Measurements from ENCODE around the gene SLC16A3. TPM values are rescaled to one million over a fixed set of nuclear protein-coding genes. Genes with fewer than 3 reads are reported as not detected.

SLC16A3 gene
- total and polyA plus RNA-seq, 10 of the 15 experiments (the other 5 are each of a cell fraction or from before 2014, with no cell fraction given) = 0.10 to 46.5 (median 8.0) TPM

DNA sequence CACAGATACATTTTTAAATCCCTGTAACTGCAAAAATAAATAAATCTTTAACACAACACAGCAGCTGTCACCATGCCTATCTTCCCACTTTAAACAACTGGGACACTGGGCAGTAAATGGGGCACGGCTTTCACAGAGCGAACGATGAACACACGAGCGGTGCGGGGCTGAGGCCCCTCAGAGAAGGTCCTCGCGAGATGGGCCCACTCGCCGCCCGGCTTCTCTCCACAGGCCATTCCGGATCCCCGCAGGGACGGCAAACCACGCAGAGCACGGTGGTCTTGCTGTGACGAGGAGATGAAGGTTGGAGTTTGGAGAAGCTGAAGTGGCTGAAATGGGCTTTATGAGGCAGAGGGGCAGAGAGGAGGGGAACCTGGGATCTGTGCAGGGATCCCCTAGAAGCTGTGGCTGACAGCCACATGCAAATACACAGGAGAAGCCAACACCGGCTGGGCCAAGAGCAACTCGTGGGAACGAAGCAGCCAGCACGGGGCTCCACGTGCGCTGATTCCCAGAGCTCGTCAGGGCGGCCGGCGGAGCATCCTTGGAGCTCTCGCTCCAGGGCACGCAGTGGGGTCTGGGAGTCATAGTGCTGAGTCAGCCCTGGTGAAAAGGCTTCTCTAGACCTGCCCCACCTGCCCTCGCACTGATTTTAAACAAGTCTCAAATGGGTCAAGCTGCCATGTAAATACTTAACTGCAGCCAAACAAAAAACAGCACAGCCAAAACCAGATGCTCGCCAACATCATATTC is 47.9 kb upstream of the SLC16A3 start:
- no peaks in the 10 kb centered on the region for H3K79me2 ChIP-seq (ENCODE audit: control insufficient read depth, insufficient read depth, low read length)
- no TSS peak for BruUV-seq (replicated peaks)
- FAIRE-seq (no peak), DNase-seq (ENCODE audit: low read depth, low spot score) (no peak), ATAC-seq (no peak)
- no peak overlapping the region for H3K27ac ChIP-seq (ENCODE audit: control insufficient read depth, insufficient read depth)
- no peak overlapping the region for H3K4me3 ChIP-seq
- H3K9me3 ChIP-seq (replicated peaks; ENCODE audit: control insufficient read depth, insufficient read depth, low read length) = no peaks in the 10 kb centered on the region
- no peaks in the 10 kb centered on the region; a peak in 2 of 4 replicates for H3K36me3 ChIP-seq (ENCODE audit: control insufficient read depth in 2 of 2, insufficient read depth in 2 of 2, low read length in 1 of 2)
- WGBS (ENCODE audit: insufficient coverage, insufficient replicate concordance, low lambda C conversion rate, missing lambda C conversion rate) = 97% methylated on average over 31 of the region's 31 CpGs
- no peaks in the 10 kb centered on the region for H4K20me1 ChIP-seq (ENCODE audit: control insufficient read depth, insufficient read depth)
- H3K9ac ChIP-seq (ENCODE audit: control insufficient read depth, insufficient read depth, low read length) = no peak overlapping the region
- ChIA-PET SMC1A (ENCODE audit: uncharacterized antibody, unreplicated experiment) (no interaction called here), CTCF (no interaction called here), RAD21 (ENCODE audit: unreplicated experiment) (no interaction called here), POLR2A (no interaction called here)
- no peaks in the 10 kb centered on the region for H3K4me1 ChIP-seq (ENCODE audit: control insufficient read depth, insufficient read depth, low read length)
- H2AFZ ChIP-seq (ENCODE audit: control insufficient read depth, low read depth, low read length) = no peak overlapping the region
- in situ Hi-C loops (cut with MboI) (no loop called here), intact Hi-C loops (cut with micrococcal nuclease; ENCODE audit: unreplicated experiment) (no loop called here)
- H3K4me2 ChIP-seq (ENCODE audit: control insufficient read depth, insufficient read depth) = no peak overlapping the region
- H3K27me3 ChIP-seq (replicated peaks in 1 of 2; ENCODE audit: control insufficient read depth in 2 of 2, insufficient read depth in 2 of 2, low read length in 1 of 2) = no peaks in the 10 kb centered on the region
- no peak for TF ChIP-seq POU2F2 (IDR thresholded peaks at IDR 0.05; ENCODE audit: borderline replicate concordance, low read depth, low read length)
- TF ChIP-seq MXI1 (IDR thresholded peaks at IDR 0.05; ENCODE audit: low read depth, low read length) = no peak
- TF ChIP-seq RAD21 (IDR thresholded peaks at IDR 0.05; ENCODE audit: insufficient read depth, low read depth, low read length) = no peak
- TF ChIP-seq MEF2B (IDR thresholded peaks at IDR 0.05; ENCODE audit: partially characterized antibody, poor library complexity, severe bottlenecking) = no peak
- no peak for TF ChIP-seq MYC (IDR thresholded peaks at IDR 0.05; ENCODE audit: insufficient read depth, insufficient read length, insufficient replicate concordance, low read length, severe bottlenecking)

DNA sequence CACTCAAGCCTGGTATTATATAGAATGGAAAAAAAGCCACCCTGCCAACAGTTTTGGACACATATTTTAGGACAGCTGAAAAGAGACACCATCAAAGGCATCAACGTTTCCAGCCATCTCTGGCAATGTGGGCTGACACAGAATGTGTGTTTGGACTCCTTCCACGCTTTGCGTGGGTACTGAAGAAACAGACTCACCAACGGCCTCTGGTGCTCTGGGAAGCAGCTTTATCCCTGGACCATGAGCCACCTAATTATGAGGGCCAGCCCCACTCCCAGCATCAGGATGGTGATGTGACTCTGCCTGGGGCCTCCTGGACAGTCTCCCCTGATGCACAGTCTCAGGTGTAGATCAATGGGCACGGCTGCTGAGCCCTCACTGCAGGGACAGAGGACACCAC is 44.1 kb upstream of the SLC16A3 start:
- SMC1A ChIA-PET (ENCODE audit: uncharacterized antibody, unreplicated experiment) = no interaction called here
- no peak for FAIRE-seq
- TF ChIP-seq EP300 (IDR thresholded peaks at IDR 0.05; ENCODE audit: borderline replicate concordance in 1 of 2, control insufficient read depth in 1 of 2, low read depth in 2 of 2, low read length in 2 of 2) = no peak
- no peak for TF ChIP-seq ZNF384 (IDR thresholded peaks at IDR 0.05; ENCODE audit: borderline replicate concordance, low read depth, low read length)
- no peak for TF ChIP-seq KDM1A (IDR thresholded peaks at IDR 0.05; ENCODE audit: borderline replicate concordance)
- no peak for TF ChIP-seq NFYB (IDR thresholded peaks at IDR 0.05; ENCODE audit: insufficient read depth, low read depth, low read length)
- TF ChIP-seq SPI1 (IDR thresholded peaks at IDR 0.05; ENCODE audit: borderline replicate concordance, insufficient read depth, low read depth, low read length) = no peak
- TF ChIP-seq, protein P1, sequence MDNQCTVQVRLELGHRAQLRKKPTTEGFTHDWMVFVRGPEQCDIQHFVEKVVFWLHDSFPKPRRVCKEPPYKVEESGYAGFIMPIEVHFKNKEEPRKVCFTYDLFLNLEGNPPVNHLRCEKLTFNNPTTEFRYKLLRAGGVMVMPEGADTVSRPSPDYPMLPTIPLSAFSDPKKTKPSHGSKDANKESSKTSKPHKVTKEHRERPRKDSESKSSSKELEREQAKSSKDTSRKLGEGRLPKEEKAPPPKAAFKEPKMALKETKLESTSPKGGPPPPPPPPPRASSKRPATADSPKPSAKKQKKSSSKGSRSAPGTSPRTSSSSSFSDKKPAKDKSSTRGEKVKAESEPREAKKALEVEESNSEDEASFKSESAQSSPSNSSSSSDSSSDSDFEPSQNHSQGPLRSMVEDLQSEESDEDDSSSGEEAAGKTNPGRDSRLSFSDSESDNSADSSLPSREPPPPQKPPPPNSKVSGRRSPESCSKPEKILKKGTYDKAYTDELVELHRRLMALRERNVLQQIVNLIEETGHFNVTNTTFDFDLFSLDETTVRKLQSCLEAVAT (IDR thresholded peaks at IDR 0.05) = no peak
- no peak for TF ChIP-seq IKZF2 (IDR thresholded peaks at IDR 0.05)
- TF ChIP-seq, protein P2, sequence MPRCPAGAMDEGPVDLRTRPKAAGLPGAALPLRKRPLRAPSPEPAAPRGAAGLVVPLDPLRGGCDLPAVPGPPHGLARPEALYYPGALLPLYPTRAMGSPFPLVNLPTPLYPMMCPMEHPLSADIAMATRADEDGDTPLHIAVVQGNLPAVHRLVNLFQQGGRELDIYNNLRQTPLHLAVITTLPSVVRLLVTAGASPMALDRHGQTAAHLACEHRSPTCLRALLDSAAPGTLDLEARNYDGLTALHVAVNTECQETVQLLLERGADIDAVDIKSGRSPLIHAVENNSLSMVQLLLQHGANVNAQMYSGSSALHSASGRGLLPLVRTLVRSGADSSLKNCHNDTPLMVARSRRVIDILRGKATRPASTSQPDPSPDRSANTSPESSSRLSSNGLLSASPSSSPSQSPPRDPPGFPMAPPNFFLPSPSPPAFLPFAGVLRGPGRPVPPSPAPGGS (IDR thresholded peaks at IDR 0.05; ENCODE audit: borderline replicate concordance, insufficient read depth, low read depth, low read length, poor library complexity, severe bottlenecking) = no peak
- no peak for TF ChIP-seq GABPA (IDR thresholded peaks at IDR 0.05; ENCODE audit: low read depth)

More for the DNA sequence above, 44.1 kb upstream of the SLC16A3 start:
- Histone ChIP-seq H3K9me3 (replicated peaks; ENCODE audit: control insufficient read depth, insufficient read depth, low read length) (no peaks in the 10 kb centered on the region), H3K27ac (ENCODE audit: control insufficient read depth, insufficient read depth) (no peak overlapping the region), H4K20me1 (ENCODE audit: control insufficient read depth, insufficient read depth) (no peaks in the 10 kb centered on the region), H2AFZ (ENCODE audit: control insufficient read depth, low read depth, low read length) (no peak overlapping the region), H3K9ac (ENCODE audit: control insufficient read depth, insufficient read depth, low read length) (no peak overlapping the region), H3K79me2 (ENCODE audit: control insufficient read depth, insufficient read depth, low read length) (no peaks in the 10 kb centered on the region), H3K27me3 (replicated peaks in 1 of 2; ENCODE audit: control insufficient read depth in 2 of 2, insufficient read depth in 2 of 2, low read length in 1 of 2) (no peaks in the 10 kb centered on the region), H3K4me3 (no peak overlapping the region), H3K4me1 (ENCODE audit: control insufficient read depth, insufficient read depth, low read length) (no peaks in the 10 kb centered on the region), H3K36me3 (ENCODE audit: control insufficient read depth in 2 of 2, insufficient read depth in 2 of 2, low read length in 1 of 2) (no peaks in the 10 kb centered on the region; a peak in 2 of 4 replicates), H3K4me2 (ENCODE audit: control insufficient read depth, insufficient read depth) (no peak overlapping the region)
- ChIA-PET RAD21 (ENCODE audit: unreplicated experiment) (no interaction called here), POLR2A (no interaction called here), CTCF (interaction anchor here (1.0 kb wide), 1 partner anchor 79 kb away, joined by 3 read pairs; no protein-coding TSS in a partner anchor)
- BruUV-seq (replicated peaks) = no TSS peak
- intact Hi-C loops (cut with micrococcal nuclease; ENCODE audit: unreplicated experiment) = no loop called here
- WGBS (ENCODE audit: insufficient coverage, insufficient replicate concordance, low lambda C conversion rate, missing lambda C conversion rate) = 84% methylated on average over 5 of the region's 5 CpGs
- DNase-seq (ENCODE audit: low read depth, low spot score) = no peak
- ATAC-seq = no peak
- in situ Hi-C loops (cut with MboI) = no loop called here
